Caco-2 (cell line): Measurements from ENCODE around the gene MRPL38. TPM values are rescaled to one million over a fixed set of nuclear protein-coding genes. Genes with fewer than 3 reads are reported as not detected.
A peak's percentile ranks its signal among the peaks of the same experiment; 100 is the strongest.

ENCODE experiments used
- BruUV-seq: library from RNA; stranded (reverse); fragments of 400-500 nt; replicated peaks from 2 replicates; lab custom pipeline; 2021; lab: Mats Ljungman, UMichigan
- CTCF ChIA-PET: fragments of 300-600 bp; sonication (Branson Sonifier 250); formaldehyde crosslinking; loops from one replicate; lab custom pipeline; 2022; ENCODE audit warnings: antibody characterized with exemption; lab: Charles Lee
- POLR2A ChIA-PET: fragments of 300-600 bp; sonication (Branson Sonifier 250); formaldehyde crosslinking; loops from one replicate; lab custom pipeline; 2022; ENCODE audit warnings: antibody characterized with exemption; lab: Charles Lee
- DNase-seq, 2 experiments: peaks; one replicate each; pipeline versions ENCODE4 v3.0.0 to v3.0.0-alpha.2; 2020 to 2022
- H3K27me3 ChIP-seq: replicated peaks from 2 replicates; pipeline ENCODE4 v1.6.0; 2011; ENCODE audit warnings: low read length; ENCODE audit not compliant: control insufficient read depth, insufficient read depth
- H3K36me3 ChIP-seq: 2 replicates; pipeline ENCODE4 v1.5.1; 2011; ENCODE audit warnings: low read length; ENCODE audit not compliant: control insufficient read depth, insufficient read depth
- H3K4me1 ChIP-seq: fragments of 250-450 bp; sonication (Bioruptor Pico); 2 replicates; pipeline ENCODE4 v1.5.1; 2020; ENCODE audit warnings: mild to moderate bottlenecking
- H3K4me3 ChIP-seq: 2 replicates; pipeline ENCODE4 v1.5.1; 2011; ENCODE audit warnings: low read depth, mild to moderate bottlenecking, control low read depth, low read length
- H3K9me3 ChIP-seq: fragments of 250-450 bp; sonication (Bioruptor Pico); 2 replicates; pipeline ENCODE4 v1.5.1; 2020; ENCODE audit warnings: mild to moderate bottlenecking, moderate library complexity
- H3K27ac Mint-ChIP-seq: one replicate; pipeline ENCODE4 v1.8.0; 2022; ENCODE audit warnings: mixed read lengths; ENCODE audit not compliant: unreplicated experiment
- H3K27me3 Mint-ChIP-seq: one replicate; pipeline ENCODE4 v1.8.0; 2022; ENCODE audit warnings: mixed read lengths; ENCODE audit not compliant: insufficient read depth, unreplicated experiment
- H3K36me3 Mint-ChIP-seq: one replicate; pipeline ENCODE4 v1.8.0; 2022; ENCODE audit warnings: mild to moderate bottlenecking, mixed read lengths; ENCODE audit not compliant: insufficient read depth, unreplicated experiment
- H3K4me1 Mint-ChIP-seq: one replicate; pipeline ENCODE4 v1.8.0; 2022; ENCODE audit warnings: low read depth, mixed read lengths; ENCODE audit not compliant: unreplicated experiment
- H3K4me3 Mint-ChIP-seq: one replicate; pipeline ENCODE4 v1.8.0; 2022; ENCODE audit warnings: mild to moderate bottlenecking, moderate library complexity, mixed read lengths; ENCODE audit not compliant: unreplicated experiment
- H3K9me3 Mint-ChIP-seq: one replicate; pipeline ENCODE4 v1.8.0; 2022; ENCODE audit warnings: mixed read lengths; ENCODE audit not compliant: unreplicated experiment
- intact Hi-C: fragments of 100-400 bp; cut with micrococcal nuclease; formaldehyde crosslinking; loops from one replicate; pipeline ENCODE4 v1.10.0; 2022; ENCODE audit not compliant: unreplicated experiment
- total RNA-seq: library from RNA; stranded (reverse); gene quantifications from 2 replicates; pipeline ENCODE4 v1.2.3, GENCODE V29; 2022
- TF ChIP-seq, protein P1 (sequence below), 2 experiments: fragments of 200-600 bp in 1 of 2; IDR thresholded peaks; 1 replicate in 1 of 2; 2 replicates in 1 of 2; pipeline versions ENCODE4 v1.5.1 to v1.8.0; 2011 to 2022; ENCODE audit warnings: antibody characterized with exemption in 1 of 2, control low read depth in 1 of 2, inconsistent platforms in 1 of 2, low read depth in 1 of 2, low read length in 1 of 2, mild to moderate bottlenecking in 1 of 2, moderate library complexity in 1 of 2; ENCODE audit not compliant: insufficient read depth in 1 of 2, severe bottlenecking in 1 of 2, unreplicated experiment in 1 of 2

The MRPL38 gene
- total RNA-seq, 1 experiment from 2014 or later, result 163 TPM

DNA sequence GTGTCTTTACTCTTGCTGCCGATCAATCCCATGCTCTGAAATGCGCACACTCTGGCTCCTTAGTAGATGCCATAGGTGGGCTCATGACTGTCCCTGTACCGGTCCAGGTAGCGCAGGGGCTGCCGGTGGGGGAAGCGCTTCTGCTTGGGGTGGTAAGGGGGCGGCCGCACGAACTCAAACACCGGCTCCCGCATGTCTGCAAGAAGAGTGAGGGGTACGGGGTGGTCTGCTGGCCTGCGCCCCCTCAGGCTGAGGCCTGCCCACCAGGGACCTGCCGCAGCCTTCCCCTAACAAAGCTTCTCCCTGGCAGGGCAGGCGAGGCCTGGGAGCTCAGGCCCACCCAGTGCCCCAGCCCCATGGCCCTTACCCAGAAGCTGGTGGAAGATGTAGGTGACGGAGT is 5.9 kb downstream of the MRPL38 start:
- BruUV-seq, result no TSS peak
- ChIA-PET CTCF (no interaction called here), POLR2A (interaction anchor here (1.3 kb wide), 1 partner anchor 44 kb away, joined by 5 read pairs; the partner anchor contains the start of gene WBP2)
- Histone ChIP-seq H3K36me3 (peaks cover 4% of the 10 kb centered on the region; the same call in 1 of the 2 replicates), H3K4me1 (peaks cover 17% of the 10 kb centered on the region), H3K4me3 (no peak overlapping the region), H3K9me3 (no peaks in the 10 kb centered on the region), H3K27me3 (no peaks in the 10 kb centered on the region)
- H3K36me3 Mint-ChIP-seq, result peaks cover 70% of the 10 kb centered on the region
- peaks cover 17% of the 10 kb centered on the region for H3K4me1 Mint-ChIP-seq
- H3K9me3 Mint-ChIP-seq, result no peaks in the 10 kb centered on the region
- no peak overlapping the region for H3K4me3 Mint-ChIP-seq
- TF ChIP-seq, protein P1, sequence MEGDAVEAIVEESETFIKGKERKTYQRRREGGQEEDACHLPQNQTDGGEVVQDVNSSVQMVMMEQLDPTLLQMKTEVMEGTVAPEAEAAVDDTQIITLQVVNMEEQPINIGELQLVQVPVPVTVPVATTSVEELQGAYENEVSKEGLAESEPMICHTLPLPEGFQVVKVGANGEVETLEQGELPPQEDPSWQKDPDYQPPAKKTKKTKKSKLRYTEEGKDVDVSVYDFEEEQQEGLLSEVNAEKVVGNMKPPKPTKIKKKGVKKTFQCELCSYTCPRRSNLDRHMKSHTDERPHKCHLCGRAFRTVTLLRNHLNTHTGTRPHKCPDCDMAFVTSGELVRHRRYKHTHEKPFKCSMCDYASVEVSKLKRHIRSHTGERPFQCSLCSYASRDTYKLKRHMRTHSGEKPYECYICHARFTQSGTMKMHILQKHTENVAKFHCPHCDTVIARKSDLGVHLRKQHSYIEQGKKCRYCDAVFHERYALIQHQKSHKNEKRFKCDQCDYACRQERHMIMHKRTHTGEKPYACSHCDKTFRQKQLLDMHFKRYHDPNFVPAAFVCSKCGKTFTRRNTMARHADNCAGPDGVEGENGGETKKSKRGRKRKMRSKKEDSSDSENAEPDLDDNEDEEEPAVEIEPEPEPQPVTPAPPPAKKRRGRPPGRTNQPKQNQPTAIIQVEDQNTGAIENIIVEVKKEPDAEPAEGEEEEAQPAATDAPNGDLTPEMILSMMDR (IDR thresholded peaks at IDR 0.05; ENCODE audit: insufficient read depth in 1 of 2, low read depth in 1 of 2, low read length in 1 of 2, severe bottlenecking in 1 of 2, unreplicated experiment in 1 of 2), result no peak
- H3K27me3 Mint-ChIP-seq, result no peaks in the 10 kb centered on the region
- no peak overlapping the region for H3K27ac Mint-ChIP-seq
- intact Hi-C loops, result loop anchor here (5.0 kb wide), 1 partner anchor 116 kb away; the partner anchor contains the start of gene UNK
- DNase-seq, result no peak

DNA sequence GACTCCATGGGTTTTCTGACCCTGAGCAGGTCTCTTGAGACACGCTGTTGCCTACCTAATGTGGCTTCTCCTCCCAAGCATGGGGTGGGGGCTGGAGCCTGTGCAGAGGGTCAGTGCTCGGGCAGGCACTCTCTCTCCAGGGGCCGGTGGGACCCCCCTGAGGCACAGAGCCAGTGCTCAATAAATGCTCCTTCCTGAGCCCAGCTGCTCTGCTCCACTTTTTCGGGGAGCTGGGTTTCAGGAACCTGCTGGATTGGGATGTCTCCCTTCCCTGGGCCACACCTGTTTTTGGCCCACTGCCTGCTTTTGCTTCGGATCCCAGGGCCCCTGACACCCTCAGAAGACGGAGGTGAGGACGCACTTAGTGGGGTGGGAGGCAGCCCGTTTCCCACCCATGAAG is 6.6 kb downstream of the MRPL38 start:
- H3K36me3 ChIP-seq, result peaks cover 4% of the 10 kb centered on the region; the same call in 1 of the 2 replicates
- no TSS peak for BruUV-seq
- no peaks in the 10 kb centered on the region for H3K9me3 ChIP-seq
- Mint-ChIP-seq H3K27ac (no peak overlapping the region), H3K9me3 (no peaks in the 10 kb centered on the region), H3K4me3 (no peak overlapping the region), H3K36me3 (peaks cover 72% of the 10 kb centered on the region), H3K4me1 (peaks cover 19% of the 10 kb centered on the region), H3K27me3 (no peaks in the 10 kb centered on the region)
- TF ChIP-seq, protein P1 (IDR thresholded peaks at IDR 0.05; ENCODE audit: insufficient read depth in 1 of 2, low read depth in 1 of 2, low read length in 1 of 2, severe bottlenecking in 1 of 2, unreplicated experiment in 1 of 2), result no peak
- H3K27me3 ChIP-seq, result no peaks in the 10 kb centered on the region
- H3K4me3 ChIP-seq, result no peak overlapping the region
- ChIA-PET POLR2A (interaction anchor here (1.3 kb wide), 1 partner anchor 43 kb away, joined by 5 read pairs; the partner anchor contains the start of gene WBP2), CTCF (interaction anchor here (1.0 kb wide), 1 partner anchor 20 kb away, joined by 3 read pairs; the partner anchor contains the start of gene TRIM47)
- DNase-seq, result no peak
- intact Hi-C loops, result loop anchor here (5.0 kb wide), 1 partner anchor 116 kb away; the partner anchor contains the start of gene UNK
- peaks cover 16% of the 10 kb centered on the region for H3K4me1 ChIP-seq

DNA sequence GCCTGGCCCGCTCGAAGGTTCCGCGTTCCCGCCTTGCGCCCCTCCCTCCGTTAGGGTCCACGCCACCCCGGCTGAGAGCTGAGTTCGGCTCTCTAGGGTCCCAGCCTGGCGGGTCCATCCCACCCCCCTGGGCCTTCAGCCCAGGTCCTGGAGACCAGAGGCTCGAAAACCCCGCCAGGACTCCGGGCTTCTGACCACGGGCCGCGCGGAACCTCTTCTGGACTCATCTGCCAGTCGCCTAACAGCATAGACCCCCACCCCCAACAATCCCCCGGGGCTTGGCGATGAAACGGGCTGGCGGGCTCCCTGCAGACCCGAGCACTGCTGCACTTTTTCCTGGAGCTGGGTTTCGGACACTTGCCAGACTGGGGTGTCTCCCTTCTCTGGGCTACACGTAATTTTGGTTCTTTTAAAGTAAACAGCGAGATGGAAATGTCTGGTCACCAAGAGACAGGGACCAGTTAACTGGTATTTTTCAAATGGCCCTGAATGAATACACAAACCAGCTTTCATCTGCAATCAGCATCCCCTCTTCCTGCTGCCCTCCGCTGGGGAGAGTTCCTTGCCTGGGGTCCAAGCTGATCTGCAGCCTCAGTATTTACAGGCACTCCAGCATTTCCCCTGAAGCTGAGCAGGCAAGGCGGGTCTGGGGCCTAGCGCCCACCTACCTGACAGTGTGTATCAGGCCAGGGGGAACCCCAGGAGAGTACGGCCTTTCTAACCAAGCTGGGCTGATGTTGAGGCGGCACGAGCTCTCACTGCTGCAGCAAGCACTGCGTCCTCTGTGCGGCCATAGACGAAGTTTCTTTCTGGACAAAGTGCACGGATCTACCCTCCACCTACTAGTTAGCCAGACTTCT is 7.3 kb downstream of the MRPL38 start:
- intact Hi-C loops, result loop anchor here (5.0 kb wide), 1 partner anchor 115 kb away; the partner anchor contains the start of gene UNK
- Histone ChIP-seq H3K27me3 (no peaks in the 10 kb centered on the region), H3K36me3 (peaks cover 4% of the 10 kb centered on the region; the same call in 1 of the 2 replicates), H3K9me3 (no peaks in the 10 kb centered on the region), H3K4me3 (peak overlapping the region; percentile 88), H3K4me1 (peaks cover 16% of the 10 kb centered on the region)
- POLR2A ChIA-PET, result interaction anchor here (1.1 to 1.4 kb wide), 4 partner anchors 42 to 118 kb away, joined by 4 to 9 read pairs (median 6); partner anchors contain the start of gene WBP2
- Mint-ChIP-seq H3K4me1 (peaks cover 19% of the 10 kb centered on the region), H3K27me3 (no peaks in the 10 kb centered on the region), H3K4me3 (peak overlapping the region; percentile 72), H3K9me3 (no peaks in the 10 kb centered on the region), H3K36me3 (peaks cover 71% of the 10 kb centered on the region), H3K27ac (peak overlapping the region; percentile 48)
- BruUV-seq, result TSS peak; percentile 53
- CTCF ChIA-PET, result interaction anchor here (0.5 to 1.9 kb wide), 7 partner anchors 20 to 1392 kb away, joined by 3 to 25 read pairs (median 4); partner anchors contain the start of genes TRIM47 and WBP2
- no peak for DNase-seq
- TF ChIP-seq, protein P1 (IDR thresholded peaks at IDR 0.05; ENCODE audit: insufficient read depth in 1 of 2, low read depth in 1 of 2, low read length in 1 of 2, severe bottlenecking in 1 of 2, unreplicated experiment in 1 of 2), result no peak
